Epithelial cell of esophagus (primary cell): ENCODE results near the gene HPS6.
A peak's percentile ranks its signal among the peaks of the same experiment; 100 is the strongest.

ENCODE experiments used
- DNase-seq: peaks from one replicate; pipeline ENCODE4 v3.0.0; 2010; ENCODE audit warnings: low read depth
- H3K4me3 ChIP-seq: 2 replicates; pipeline ENCODE4 v1.5.1; 2011; ENCODE audit warnings: mild to moderate bottlenecking, low read length, control low read depth
- TF ChIP-seq, protein P1 (sequence below): IDR thresholded peaks from 2 replicates; pipeline ENCODE4 v1.5.1; 2011; ENCODE audit warnings: low read depth, mild to moderate bottlenecking, low read length, control low read depth, inconsistent platforms; ENCODE audit not compliant: insufficient read depth; ENCODE audit errors: missing control alignments

HPS6 gene

DNA sequence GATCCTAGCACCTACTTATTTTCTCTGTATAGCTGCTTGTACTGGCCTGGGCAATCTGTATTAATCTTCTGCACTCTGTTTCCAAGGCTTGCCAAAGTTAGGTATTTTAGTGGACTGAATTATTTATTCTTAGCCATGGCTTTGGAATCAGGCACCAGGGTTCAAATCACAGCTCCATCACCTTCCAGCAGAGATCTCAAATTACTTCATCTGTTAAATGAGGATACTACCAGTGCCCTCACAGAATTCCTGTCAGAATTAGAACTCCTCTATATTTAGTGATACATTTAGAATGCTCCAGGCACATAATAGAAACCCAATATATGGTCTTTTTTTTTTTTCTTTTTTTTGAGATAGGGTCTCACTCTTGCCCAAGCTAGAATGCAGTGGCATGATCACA, 26.7 kb upstream of the HPS6 start:
- no peak for DNase-seq
- TF ChIP-seq, protein P1, sequence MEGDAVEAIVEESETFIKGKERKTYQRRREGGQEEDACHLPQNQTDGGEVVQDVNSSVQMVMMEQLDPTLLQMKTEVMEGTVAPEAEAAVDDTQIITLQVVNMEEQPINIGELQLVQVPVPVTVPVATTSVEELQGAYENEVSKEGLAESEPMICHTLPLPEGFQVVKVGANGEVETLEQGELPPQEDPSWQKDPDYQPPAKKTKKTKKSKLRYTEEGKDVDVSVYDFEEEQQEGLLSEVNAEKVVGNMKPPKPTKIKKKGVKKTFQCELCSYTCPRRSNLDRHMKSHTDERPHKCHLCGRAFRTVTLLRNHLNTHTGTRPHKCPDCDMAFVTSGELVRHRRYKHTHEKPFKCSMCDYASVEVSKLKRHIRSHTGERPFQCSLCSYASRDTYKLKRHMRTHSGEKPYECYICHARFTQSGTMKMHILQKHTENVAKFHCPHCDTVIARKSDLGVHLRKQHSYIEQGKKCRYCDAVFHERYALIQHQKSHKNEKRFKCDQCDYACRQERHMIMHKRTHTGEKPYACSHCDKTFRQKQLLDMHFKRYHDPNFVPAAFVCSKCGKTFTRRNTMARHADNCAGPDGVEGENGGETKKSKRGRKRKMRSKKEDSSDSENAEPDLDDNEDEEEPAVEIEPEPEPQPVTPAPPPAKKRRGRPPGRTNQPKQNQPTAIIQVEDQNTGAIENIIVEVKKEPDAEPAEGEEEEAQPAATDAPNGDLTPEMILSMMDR, result no peak
- no peak overlapping the region for H3K4me3 ChIP-seq

DNA sequence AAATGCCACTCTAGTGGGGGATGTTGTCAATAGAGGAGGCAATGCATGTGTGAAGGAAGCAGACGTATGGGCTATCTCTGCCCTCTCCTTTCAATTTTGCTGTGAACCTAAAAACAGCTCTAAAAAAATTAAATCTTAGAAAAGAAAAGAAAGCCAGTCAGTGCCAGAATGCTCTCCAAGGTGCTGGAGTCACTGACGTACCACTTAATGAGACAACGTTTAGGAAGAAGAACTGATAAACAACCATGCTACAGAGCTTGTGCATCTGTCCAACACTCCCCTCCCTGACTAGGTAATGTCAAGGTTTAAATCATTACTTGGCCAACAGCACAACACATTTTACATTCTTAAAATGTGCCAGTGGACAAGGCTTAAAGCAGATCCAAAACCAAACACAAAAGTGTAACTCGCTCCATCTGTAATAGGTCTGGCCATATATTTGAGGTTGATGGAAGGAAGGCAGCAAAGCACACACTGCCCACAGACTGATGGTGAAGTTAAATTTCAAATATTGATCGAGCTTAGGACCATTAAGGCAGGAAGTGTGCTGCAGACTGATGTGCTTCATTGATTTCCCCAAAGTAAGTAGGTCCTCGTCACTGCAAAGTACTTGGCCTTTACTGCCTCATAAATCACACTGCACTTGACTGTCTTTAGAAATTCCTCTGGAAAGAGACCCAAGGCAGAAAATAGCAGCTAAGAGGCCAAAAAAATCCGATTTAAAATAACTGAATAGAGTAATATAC, 24.7 kb upstream of the HPS6 start:
- H3K4me3 ChIP-seq, result no peak overlapping the region
- TF ChIP-seq, protein P1, result no peak
- no peak for DNase-seq

DNA sequence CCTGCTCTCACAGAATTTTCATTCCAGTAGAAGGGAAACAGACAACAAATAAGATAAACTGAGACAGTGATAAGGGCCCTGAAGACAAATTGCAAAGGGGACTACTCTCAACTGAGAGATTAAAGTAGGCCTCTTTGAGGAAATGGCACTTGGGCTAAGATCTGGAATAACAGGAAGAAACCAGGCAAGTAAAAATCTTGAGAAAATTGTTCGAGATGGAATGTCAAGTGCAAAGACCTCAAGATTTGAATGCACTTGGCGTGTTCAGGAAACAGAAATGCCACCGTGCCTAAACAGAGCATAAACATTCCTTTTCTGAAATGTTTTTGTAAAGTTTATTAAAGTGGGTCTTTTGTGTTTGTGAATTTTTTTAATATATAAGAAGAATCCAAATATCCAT, 19.9 kb upstream of the HPS6 start:
- TF ChIP-seq, protein P1, result no peak
- no peak for DNase-seq
- no peak overlapping the region for H3K4me3 ChIP-seq

DNA sequence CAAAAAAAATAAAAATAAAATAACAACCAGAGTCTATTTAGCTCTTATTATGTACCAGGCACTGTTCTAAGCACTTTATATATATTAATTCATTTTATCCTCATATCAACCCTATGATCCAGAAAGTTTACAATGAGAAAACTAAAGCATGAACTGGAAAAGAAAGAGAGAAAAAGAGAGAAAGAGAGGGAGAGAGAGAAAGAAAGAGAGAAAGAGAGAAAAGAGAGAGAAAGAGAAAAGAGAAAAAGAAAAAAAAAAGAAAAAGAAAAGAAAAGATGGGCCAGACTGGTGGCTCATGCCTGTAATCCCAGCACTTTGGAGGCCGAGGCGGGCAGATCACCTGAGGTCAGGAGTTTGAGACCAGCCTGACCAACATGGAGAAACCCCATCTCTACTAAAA, 19.1 kb upstream of the HPS6 start:
- TF ChIP-seq, protein P1, result no peak
- DNase-seq, result no peak
- no peak overlapping the region for H3K4me3 ChIP-seq

DNA sequence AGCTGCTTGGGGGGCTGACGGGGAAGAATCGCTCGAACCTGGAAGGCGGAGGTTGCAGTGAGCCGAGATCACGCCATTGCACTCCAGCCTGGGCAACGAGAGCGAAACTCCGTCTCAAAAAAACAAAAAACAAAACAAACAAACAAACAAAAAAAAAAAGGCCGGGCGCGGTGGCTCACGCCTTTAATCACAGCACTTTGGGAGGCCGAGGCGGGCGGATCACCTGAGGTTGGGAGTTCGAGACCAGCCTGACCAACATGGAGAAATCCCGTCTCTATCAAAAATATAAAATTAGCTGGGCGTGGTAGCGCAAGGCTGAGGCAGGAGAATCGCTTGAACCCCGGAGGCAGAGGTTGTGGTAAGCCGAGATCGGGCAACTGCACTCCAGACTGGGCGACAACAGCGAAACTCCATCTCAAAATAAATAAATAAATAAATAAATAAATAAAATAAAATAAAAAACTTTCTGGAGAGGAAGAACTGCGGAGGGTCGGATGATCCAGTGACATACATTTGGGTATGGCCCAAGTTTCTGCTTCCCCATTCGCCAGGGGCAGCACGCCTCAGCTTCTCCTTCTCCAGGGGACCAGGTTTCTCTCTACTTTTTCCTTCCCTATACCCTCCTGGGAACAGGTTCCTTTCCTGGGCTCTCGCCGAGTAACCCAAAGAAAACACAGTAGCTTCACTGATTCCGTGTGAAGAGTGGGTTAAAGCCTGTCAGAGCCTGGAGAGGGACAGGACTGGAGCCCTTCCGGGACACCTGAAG, 10.1 kb upstream of the HPS6 start:
- DNase-seq, result peak; percentile 22
- peak overlapping the region; percentile 92 for H3K4me3 ChIP-seq

DNA sequence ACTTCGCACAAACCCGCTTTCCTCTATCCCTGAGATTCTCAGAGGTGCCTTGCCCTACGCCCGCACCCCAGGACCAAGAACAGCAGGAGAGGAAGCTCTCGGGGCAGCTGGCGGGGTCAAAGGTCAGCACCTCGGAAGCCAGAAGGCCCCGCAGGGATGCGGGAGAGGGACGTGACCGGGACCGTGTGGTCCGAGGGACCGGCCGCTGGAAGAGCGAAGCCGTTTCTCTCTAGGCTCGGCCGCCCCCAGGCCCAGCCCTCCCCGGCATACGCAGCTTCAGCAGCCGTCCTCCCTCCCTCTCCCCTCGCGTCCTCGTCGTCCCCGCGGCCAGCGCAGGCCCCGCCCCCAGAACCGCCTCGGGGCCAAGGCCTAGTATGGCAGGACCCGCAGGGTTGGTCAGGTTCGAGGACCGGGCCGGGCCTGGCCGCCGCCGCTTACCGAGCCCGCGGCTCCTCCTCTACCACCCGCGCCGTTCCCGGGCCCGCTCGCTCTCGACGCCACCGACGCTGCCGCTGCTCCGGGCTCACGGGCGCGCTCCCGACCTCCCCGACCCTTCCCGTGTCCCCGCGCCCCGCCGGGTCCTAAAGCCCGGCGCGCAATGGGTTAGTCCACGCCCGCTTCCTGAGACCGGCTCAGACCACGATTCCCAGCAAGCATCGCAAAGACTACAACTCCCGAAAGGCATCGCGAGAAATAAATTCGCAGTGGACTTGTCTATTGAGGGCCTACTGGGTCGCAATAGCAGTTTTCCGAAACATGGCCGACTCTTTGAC, 9.3 kb upstream of the HPS6 start, which contains the start of gene ARMH3:
ARMH3 (minus strand) TSS at position 527 of the 773 bp plus-strand sequence. CDS start 16,059 bp downstream, outside the sequence.
- DNase-seq, result peak; percentile 97
- TF ChIP-seq, protein P1, result no peak
- H3K4me3 ChIP-seq, result peak within 1 kb of the TSS; percentile 92

DNA sequence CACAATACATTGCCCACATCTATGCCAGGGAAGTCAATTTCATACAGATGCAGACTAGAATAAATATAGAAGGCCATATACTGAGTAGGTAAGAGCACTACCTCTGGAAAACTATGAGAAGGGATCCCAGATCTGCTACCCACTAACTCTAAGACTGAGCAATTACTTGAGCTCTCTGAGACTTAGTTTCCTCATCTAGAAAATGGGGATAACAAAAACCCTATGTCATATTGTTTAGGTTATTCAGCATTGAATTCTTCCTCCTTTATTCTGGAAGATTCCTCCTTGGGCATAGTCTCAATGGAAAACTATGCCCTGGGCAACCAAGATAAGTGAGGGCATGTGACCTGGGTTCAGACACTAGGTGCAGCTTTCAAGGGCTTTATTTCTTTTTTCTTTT, 5.2 kb upstream of the HPS6 start:
- TF ChIP-seq, protein P1, result no peak
- H3K4me3 ChIP-seq, result no peak overlapping the region
- no peak for DNase-seq
